Epithelial cell of esophagus (primary cell): Measurements from ENCODE around the gene OTULINL.

Source experiments
- DNase-seq: peaks from one replicate; pipeline ENCODE4 v3.0.0; 2010; ENCODE audit warnings: low read depth
- H3K4me3 ChIP-seq: 2 replicates; pipeline ENCODE4 v1.5.1; 2011; ENCODE audit warnings: mild to moderate bottlenecking, low read length, control low read depth
- CTCF ChIP-seq: IDR thresholded peaks from 2 replicates; pipeline ENCODE4 v1.5.1; 2011; ENCODE audit warnings: low read depth, mild to moderate bottlenecking, low read length, control low read depth, inconsistent platforms; ENCODE audit not compliant: insufficient read depth; ENCODE audit errors: missing control alignments

Gene OTULINL

GRCh38 chr5:14660833-14661232 lies 79.2 kb downstream of the OTULINL start:
- TF ChIP-seq CTCF = no peak
- peak; percentile 37 for DNase-seq
- H3K4me3 ChIP-seq = no peak overlapping the region
